ENCODE data around the gene MRPL16.

Gene MRPL16

GRCh38 chr11:59778122-59778521 lies 32.5 kb downstream of the MRPL16 start:
- DNase-seq = no peak
- in situ Hi-C loops (cut with MboI; ENCODE audit: low pct_unique_long_range_greater_than_20kb, low sequenced_read_pairs) = no loop called here

DNA sequence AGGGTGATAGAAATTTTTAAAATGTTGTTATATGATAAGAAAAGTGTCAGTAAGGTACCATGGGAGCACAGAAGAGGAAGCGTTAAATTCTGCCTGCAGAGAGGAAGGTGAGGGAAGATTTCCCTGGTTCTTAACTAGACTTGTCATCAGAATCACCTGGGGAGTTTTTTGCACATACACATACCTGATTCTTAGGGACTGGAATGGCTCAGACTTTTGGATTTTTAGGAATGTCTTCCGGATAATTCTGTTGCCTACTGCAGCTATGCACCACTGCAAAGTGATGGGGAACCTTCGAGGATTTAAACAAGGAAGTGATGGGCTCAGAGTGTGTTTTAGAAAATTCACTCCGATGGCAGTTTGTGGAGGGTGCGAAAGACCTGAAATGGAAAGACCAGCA lies 33.5 kb downstream of the MRPL16 start:
- in situ Hi-C loops (cut with MboI; ENCODE audit: low pct_unique_long_range_greater_than_20kb, low sequenced_read_pairs) = no loop called here
- no peak for DNase-seq

- no peak for DNase-seq
- in situ Hi-C loops (cut with MboI; ENCODE audit: low pct_unique_long_range_greater_than_20kb, low sequenced_read_pairs) = no loop called here
Observed at GRCh38 chr11:59776210-59777066, 34.1 kb downstream of the MRPL16 start.

DNA sequence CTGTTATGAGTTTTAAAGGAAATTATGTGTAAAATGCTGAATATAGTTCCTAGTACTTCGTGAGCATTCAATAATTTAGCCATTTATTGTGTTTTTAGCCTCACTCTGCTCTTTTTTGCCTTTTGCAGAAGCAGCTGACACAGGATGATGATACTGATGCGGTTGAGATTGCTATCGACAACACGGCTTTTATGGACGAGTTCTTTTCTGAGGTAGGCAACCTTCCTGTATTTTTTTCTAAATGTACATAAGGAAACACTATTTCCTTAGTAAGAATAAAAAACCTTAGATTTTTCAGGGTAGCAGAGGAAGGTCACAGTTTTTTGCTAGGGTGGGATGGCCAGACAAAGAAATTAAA lies 37.5 kb downstream of the MRPL16 start:
- in situ Hi-C loops (cut with MboI; ENCODE audit: low pct_unique_long_range_greater_than_20kb, low sequenced_read_pairs) = no loop called here
- DNase-seq = no peak

DNA sequence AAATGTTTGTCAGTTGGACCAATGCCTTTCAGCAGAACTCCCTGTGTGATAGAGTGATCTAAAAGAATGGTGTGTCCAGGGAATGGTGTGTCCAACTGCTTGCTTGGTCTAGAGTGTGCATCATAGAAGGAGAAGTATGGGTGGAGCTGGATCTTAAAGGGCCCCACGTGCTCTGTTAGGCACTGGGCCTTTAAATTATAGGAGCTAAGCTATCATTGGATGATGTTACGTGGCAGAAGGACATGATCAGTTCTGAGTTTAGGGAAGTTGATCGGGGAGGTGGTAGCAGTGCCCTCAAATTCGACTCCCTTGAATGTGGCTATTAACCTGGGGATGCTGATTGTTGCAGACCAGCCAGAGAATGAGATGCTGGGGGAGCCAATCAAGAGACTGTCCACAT lies 39.0 kb downstream of the MRPL16 start:
- in situ Hi-C loops (cut with MboI; ENCODE audit: low pct_unique_long_range_greater_than_20kb, low sequenced_read_pairs) = no loop called here
- DNase-seq = peak; percentile 18

DNA sequence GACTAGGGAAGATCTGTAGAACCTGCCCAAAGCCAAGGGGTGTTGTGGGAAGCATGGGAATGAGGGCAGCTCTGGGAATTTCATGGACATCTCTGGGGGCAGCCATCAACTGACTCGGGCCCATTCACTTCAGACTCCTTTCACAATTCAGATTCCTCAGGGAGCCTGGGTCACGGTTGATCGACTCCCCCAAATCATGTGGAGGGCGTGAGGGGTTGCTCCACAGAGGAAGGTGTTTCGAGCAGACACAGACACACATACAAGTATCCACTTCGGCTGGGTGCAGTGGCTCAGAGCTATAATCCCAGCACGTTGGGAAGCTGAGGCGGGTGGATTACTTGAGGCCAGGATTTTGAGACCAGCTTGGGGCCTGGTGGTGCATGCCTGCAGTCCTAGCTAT lies 39.7 kb downstream of the MRPL16 start:
- DNase-seq = no peak
- in situ Hi-C loops (cut with MboI; ENCODE audit: low pct_unique_long_range_greater_than_20kb, low sequenced_read_pairs) = no loop called here

DNA sequence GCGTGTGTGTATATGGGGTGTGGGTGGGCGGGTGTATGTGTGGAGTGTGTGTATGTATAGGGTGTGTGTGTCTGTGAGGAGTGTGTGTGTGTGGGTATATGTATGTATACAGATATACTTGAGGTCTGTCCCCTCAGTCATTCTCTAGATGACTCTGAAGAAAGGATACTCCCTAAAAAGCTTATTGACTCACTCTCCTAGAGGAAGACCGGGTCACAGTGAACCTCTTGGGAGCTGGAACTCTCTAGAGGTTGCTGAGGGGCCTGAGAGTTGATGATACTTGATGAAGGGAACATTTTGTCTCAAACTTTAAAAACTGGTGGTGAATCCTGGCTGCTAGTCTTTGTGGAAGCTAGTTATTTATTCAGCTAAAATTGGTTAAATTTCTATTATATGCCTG lies 40.3 kb downstream of the MRPL16 start:
- DNase-seq = no peak
- in situ Hi-C loops (cut with MboI; ENCODE audit: low pct_unique_long_range_greater_than_20kb, low sequenced_read_pairs) = no loop called here

DNA sequence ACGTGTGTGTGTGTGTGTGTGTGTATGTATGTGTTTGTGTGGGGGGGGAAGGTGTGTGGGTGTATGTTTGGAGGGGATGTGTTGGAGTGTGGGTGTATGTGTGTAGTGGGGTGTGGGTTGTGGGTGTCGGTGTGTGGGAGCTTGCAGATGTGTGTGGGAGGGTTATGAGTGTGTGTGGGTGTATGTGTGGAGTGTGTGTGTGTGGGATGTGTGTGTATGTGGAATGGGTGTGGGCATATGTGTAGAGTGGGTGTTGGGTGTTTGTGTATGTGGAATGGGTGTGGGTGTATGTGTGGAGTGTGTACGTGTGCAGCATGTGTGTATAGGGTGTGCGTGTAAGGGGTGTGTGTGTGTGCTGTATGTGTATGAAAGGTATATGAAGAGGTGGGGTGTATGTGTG lies 40.8 kb downstream of the MRPL16 start:
- in situ Hi-C loops (cut with MboI; ENCODE audit: low pct_unique_long_range_greater_than_20kb, low sequenced_read_pairs) = no loop called here
- DNase-seq = no peak

DNA sequence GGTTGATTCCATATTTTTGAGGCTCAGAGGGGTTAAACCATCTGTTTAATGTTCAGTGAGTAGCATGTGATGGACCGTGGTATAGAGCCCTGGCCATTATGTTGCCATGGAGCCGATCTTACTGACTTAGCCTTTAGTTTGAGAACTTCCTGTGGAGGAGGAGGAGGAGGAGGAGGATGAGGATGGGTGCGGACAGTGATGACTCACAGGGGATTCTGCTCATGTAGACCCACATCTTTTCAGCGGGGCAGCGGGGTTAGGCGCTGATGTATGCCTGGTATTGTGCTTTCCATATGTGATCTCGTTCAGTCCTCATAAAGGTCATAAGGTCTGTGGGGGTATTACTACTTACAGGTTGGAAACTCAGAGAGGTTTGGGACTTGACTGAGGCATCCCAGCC lies 41.5 kb downstream of the MRPL16 start:
- in situ Hi-C loops (cut with MboI; ENCODE audit: low pct_unique_long_range_greater_than_20kb, low sequenced_read_pairs) = no loop called here
- no peak for DNase-seq

GRCh38 chr11:59767225-59767611 lies 43.4 kb downstream of the MRPL16 start:
- DNase-seq = peak; percentile 78
- in situ Hi-C loops (cut with MboI; ENCODE audit: low pct_unique_long_range_greater_than_20kb, low sequenced_read_pairs) = no loop called here

- in situ Hi-C loops (cut with MboI; ENCODE audit: low pct_unique_long_range_greater_than_20kb, low sequenced_read_pairs) = no loop called here
Observed at GRCh38 chr11:59766542-59767224, 43.9 kb downstream of the MRPL16 start.

DNA sequence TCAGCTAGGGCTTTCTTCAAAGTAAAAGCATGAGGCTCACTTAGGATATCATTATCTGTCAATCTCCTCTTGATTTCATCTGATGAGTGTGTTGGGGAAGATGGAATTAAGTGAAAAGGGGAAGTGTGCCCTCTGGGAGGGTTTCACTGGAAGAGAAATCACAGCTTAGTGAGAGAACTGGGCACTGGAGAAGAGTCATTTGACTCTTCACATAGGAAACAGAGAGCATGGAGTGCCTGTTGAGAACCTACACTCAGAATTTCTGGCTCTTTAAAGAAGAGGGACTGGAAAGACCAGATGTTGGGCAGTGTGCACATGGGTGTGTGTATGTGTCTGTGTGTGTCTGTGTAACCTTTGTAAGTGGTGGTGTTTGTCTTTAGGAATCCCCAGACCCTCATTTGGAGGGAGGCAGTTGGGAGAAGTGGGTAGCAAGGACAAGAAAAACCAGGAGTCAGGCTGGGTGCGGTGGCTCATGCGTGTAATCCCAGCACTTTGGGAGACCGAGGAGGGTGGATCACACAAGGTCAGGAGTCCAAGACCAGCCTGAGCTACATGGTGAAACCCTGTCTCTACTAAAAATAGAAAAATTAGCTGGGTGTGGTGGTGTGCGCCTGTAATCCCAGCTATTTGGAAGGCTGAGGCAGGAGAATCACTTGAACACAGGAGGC lies 45.4 kb downstream of the MRPL16 start:
- peak; percentile 34 for DNase-seq
- in situ Hi-C loops (cut with MboI; ENCODE audit: low pct_unique_long_range_greater_than_20kb, low sequenced_read_pairs) = no loop called here

More at GRCh38 chr11:59766542-59767224, 43.9 kb downstream of the MRPL16 start:
- DNase-seq = no peak

GRCh38 chr11:59761993-59762392 lies 48.6 kb downstream of the MRPL16 start:
- DNase-seq = no peak
- in situ Hi-C loops (cut with MboI; ENCODE audit: low pct_unique_long_range_greater_than_20kb, low sequenced_read_pairs) = no loop called here

GRCh38 chr11:59760771-59761170 lies 49.8 kb downstream of the MRPL16 start:
- in situ Hi-C loops (cut with MboI; ENCODE audit: low pct_unique_long_range_greater_than_20kb, low sequenced_read_pairs) = no loop called here
- DNase-seq = no peak

DNA sequence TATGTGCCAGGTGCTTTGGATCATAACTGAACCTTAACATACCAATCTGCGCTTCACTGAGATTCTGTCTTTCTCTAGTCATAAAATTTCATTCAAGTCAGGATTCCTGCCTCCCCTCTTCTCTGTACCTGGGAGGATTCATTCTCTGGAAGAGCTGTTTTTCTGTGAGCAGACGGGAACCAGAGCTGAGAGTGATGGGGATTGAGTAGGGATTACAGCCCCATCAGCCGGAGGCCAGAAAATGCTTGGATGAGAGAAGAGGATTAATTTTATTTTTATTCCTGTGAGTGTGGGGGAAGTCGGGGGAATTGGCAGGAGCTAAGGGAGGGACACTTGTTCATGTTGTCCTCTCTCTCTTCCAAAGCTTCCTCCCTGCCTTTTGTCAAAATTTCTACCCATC lies 50.7 kb downstream of the MRPL16 start:
- in situ Hi-C loops (cut with MboI; ENCODE audit: low pct_unique_long_range_greater_than_20kb, low sequenced_read_pairs) = no loop called here
- DNase-seq = no peak

GRCh38 chr11:59758401-59759037 lies 52.1 kb downstream of the MRPL16 start:
- in situ Hi-C loops (cut with MboI; ENCODE audit: low pct_unique_long_range_greater_than_20kb, low sequenced_read_pairs) = no loop called here
- no peak for DNase-seq

DNA sequence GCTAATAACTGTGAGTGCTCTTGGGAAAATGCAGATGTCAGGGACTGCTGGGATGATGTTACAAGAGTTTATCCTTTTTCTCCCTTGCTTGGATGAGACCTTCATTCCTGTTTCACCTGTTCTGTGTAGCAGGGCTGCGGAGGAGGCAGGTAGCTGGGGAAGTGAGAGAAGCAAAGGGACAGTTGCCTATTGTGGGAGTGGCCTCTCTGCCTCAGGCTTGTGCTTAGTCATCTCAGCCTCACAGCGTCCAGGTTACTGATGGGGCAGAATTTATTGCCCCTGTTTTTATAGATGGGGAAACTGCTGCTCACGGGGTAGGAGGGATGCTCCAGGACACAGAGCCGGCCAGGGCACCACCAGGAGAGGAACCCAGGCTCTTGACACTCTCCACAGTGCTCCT lies 53.7 kb downstream of the MRPL16 start:
- in situ Hi-C loops (cut with MboI; ENCODE audit: low pct_unique_long_range_greater_than_20kb, low sequenced_read_pairs) = no loop called here
- peak; percentile 7 for DNase-seq

GRCh38 chr11:59756558-59756840 lies 54.1 kb downstream of the MRPL16 start:
- in situ Hi-C loops (cut with MboI; ENCODE audit: low pct_unique_long_range_greater_than_20kb, low sequenced_read_pairs) = no loop called here
- DNase-seq = no peak
